Measurements from ENCODE around the gene IGDCC3.

- TF ChIP-seq, protein P1, sequence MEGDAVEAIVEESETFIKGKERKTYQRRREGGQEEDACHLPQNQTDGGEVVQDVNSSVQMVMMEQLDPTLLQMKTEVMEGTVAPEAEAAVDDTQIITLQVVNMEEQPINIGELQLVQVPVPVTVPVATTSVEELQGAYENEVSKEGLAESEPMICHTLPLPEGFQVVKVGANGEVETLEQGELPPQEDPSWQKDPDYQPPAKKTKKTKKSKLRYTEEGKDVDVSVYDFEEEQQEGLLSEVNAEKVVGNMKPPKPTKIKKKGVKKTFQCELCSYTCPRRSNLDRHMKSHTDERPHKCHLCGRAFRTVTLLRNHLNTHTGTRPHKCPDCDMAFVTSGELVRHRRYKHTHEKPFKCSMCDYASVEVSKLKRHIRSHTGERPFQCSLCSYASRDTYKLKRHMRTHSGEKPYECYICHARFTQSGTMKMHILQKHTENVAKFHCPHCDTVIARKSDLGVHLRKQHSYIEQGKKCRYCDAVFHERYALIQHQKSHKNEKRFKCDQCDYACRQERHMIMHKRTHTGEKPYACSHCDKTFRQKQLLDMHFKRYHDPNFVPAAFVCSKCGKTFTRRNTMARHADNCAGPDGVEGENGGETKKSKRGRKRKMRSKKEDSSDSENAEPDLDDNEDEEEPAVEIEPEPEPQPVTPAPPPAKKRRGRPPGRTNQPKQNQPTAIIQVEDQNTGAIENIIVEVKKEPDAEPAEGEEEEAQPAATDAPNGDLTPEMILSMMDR (IDR thresholded peaks at IDR 0.05): no peak
- no peak for TF ChIP-seq POLR2A (IDR thresholded peaks at IDR 0.05)
Observed at GRCh38 chr15:65303687-65304380, 74.0 kb downstream of the IGDCC3 start.

Data from testis (tissue), 2 donors.